Measurements from ENCODE around the gene NKAIN2.
"Not testable (repeated sequence)": the region's sequence is repeated elsewhere in the genome, so short reads cannot be mapped to it uniquely, and the experiment has no call there.

Gene NKAIN2

GRCh38 chr6:124683507-124683906 lies 879.8 kb downstream of the NKAIN2 start:
- in situ Hi-C loops (cut with HindIII; ENCODE audit: low pct_ligation_motif_present, low sequenced_read_pairs) = no loop called here
- Histone ChIP-seq H3K4me3 (ENCODE audit: low read depth, low read length) (no peak overlapping the region), H3K27ac (no peak overlapping the region), H3K36me3 (replicated peaks) (no peaks in the 10 kb centered on the region), H3K27me3 (replicated peaks) (no peaks in the 10 kb centered on the region)
- no peak for TF ChIP-seq CTCF (IDR thresholded peaks at IDR 0.05; ENCODE audit: low read depth, low read length, missing control alignments)
- DNase-seq = no peak

GRCh38 chr6:124684621-124685020 lies 881.0 kb downstream of the NKAIN2 start:
- Histone ChIP-seq H3K4me3 (ENCODE audit: low read depth, low read length) (no peak overlapping the region), H3K27ac (no peak overlapping the region), H3K27me3 (replicated peaks) (no peaks in the 10 kb centered on the region), H3K36me3 (replicated peaks) (no peaks in the 10 kb centered on the region)
- DNase-seq = no peak
- in situ Hi-C loops (cut with HindIII; ENCODE audit: low pct_ligation_motif_present, low sequenced_read_pairs) = no loop called here
- no peak for TF ChIP-seq CTCF (IDR thresholded peaks at IDR 0.05; ENCODE audit: low read depth, low read length, missing control alignments)

GRCh38 chr6:124688369-124688768 lies 884.7 kb downstream of the NKAIN2 start:
- Histone ChIP-seq H3K4me3 (ENCODE audit: low read depth, low read length) (no peak overlapping the region), H3K27ac (no peak overlapping the region), H3K36me3 (replicated peaks) (no peaks in the 10 kb centered on the region), H3K27me3 (replicated peaks) (no peaks in the 10 kb centered on the region)
- DNase-seq = no peak
- in situ Hi-C loops (cut with HindIII; ENCODE audit: low pct_ligation_motif_present, low sequenced_read_pairs) = no loop called here
- TF ChIP-seq CTCF (IDR thresholded peaks at IDR 0.05; ENCODE audit: low read depth, low read length, missing control alignments) = no peak

GRCh38 chr6:124694139-124694705 lies 890.6 kb downstream of the NKAIN2 start:
- in situ Hi-C loops (cut with HindIII; ENCODE audit: low pct_ligation_motif_present, low sequenced_read_pairs) = no loop called here

GRCh38 chr6:124699038-124699437 lies 895.4 kb downstream of the NKAIN2 start:
- TF ChIP-seq CTCF (IDR thresholded peaks at IDR 0.05; ENCODE audit: low read depth, low read length, missing control alignments) = no peak
- Histone ChIP-seq H3K27me3 (replicated peaks) (no peaks in the 10 kb centered on the region), H3K36me3 (replicated peaks) (no peaks in the 10 kb centered on the region), H3K27ac (no peak overlapping the region), H3K4me3 (ENCODE audit: low read depth, low read length) (no peak overlapping the region)
- in situ Hi-C loops (cut with HindIII; ENCODE audit: low pct_ligation_motif_present, low sequenced_read_pairs) = no loop called here
- DNase-seq = no peak

More at GRCh38 chr6:124694139-124694705, 890.6 kb downstream of the NKAIN2 start:
- DNase-seq = no peak
- no peaks in the 10 kb centered on the region for H3K27me3 ChIP-seq (replicated peaks)
- no peaks in the 10 kb centered on the region for H3K36me3 ChIP-seq (replicated peaks)
- no peak for TF ChIP-seq CTCF (IDR thresholded peaks at IDR 0.05; ENCODE audit: low read depth, low read length, missing control alignments)
- H3K4me3 ChIP-seq (ENCODE audit: low read depth, low read length) = no peak overlapping the region
- no peak overlapping the region for H3K27ac ChIP-seq

GRCh38 chr6:124703541-124703940 lies 899.9 kb downstream of the NKAIN2 start:
- TF ChIP-seq CTCF (IDR thresholded peaks at IDR 0.05; ENCODE audit: low read depth, low read length, missing control alignments) = no peak
- in situ Hi-C loops (cut with HindIII; ENCODE audit: low pct_ligation_motif_present, low sequenced_read_pairs) = no loop called here
- DNase-seq = no peak

GRCh38 chr6:124712532-124712931 lies 908.9 kb downstream of the NKAIN2 start:
- DNase-seq; in situ Hi-C loops (cut with HindIII; ENCODE audit: low pct_ligation_motif_present, low sequenced_read_pairs); H3K27me3 ChIP-seq (replicated peaks); H3K36me3 ChIP-seq (replicated peaks); H3K4me3 ChIP-seq (ENCODE audit: low read depth, low read length); H3K27ac ChIP-seq: not testable (repeated sequence)

More at GRCh38 chr6:124703541-124703940, 899.9 kb downstream of the NKAIN2 start:
- H3K27me3 ChIP-seq (replicated peaks) = no peaks in the 10 kb centered on the region
- H3K4me3 ChIP-seq (ENCODE audit: low read depth, low read length) = no peak overlapping the region
- no peak overlapping the region for H3K27ac ChIP-seq
- no peaks in the 10 kb centered on the region for H3K36me3 ChIP-seq (replicated peaks)

Measured in brain microvascular endothelial cell (primary cell).